BE2C (cell line): ENCODE results near the gene DCDC2C.

Experiments used
- DNase-seq: peaks from one replicate; pipeline ENCODE4 v3.0.0-alpha.2; 2020
- H3K27me3 ChIP-seq: fragments of 250-450 bp; sonication (Bioruptor Pico); 2 replicates; pipeline ENCODE4 v1.5.1; 2020; ENCODE audit warnings: mild to moderate bottlenecking
- H3K36me3 ChIP-seq: fragments of 250-450 bp; sonication (Bioruptor Pico); 2 replicates; pipeline ENCODE4 v1.5.1; 2020; ENCODE audit warnings: mild to moderate bottlenecking
- H3K4me1 ChIP-seq: fragments of 250-450 bp; sonication (Bioruptor Pico); 2 replicates; pipeline ENCODE4 v1.5.1; 2020
- H3K4me3 ChIP-seq: 2 replicates; pipeline ENCODE4 v1.5.1; 2011; ENCODE audit warnings: low read depth, low read length
- H3K9me3 ChIP-seq: fragments of 250-450 bp; sonication (Bioruptor Pico); 2 replicates; pipeline ENCODE4 v1.5.1; 2020
- TF ChIP-seq, protein P1 (sequence below): IDR thresholded peaks from 2 replicates; pipeline ENCODE4 v1.5.1; 2012; ENCODE audit warnings: mild to moderate bottlenecking, low read depth, low read length

Gene DCDC2C

DNA sequence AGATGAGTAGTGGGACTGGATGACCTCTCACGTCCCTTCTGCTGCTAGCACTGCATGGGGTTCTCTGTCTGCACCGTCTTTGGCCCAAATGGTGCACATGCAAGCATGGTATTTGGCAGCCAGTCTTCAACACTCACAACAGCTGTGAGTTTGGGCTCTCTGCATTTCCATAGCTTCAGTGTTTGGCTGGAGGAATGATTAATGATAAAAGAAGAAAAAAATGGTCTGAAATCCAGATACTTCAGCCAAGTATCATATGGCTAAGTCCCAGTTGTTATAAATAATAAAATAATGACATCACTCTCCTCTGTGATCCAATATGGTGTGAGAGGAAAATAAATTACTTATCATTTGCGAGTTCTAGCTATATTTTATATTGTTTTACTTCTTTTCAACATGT lies 173.3 kb downstream of the DCDC2C start:
- no peaks in the 10 kb centered on the region for H3K9me3 ChIP-seq
- no peaks in the 10 kb centered on the region for H3K36me3 ChIP-seq
- peaks cover 6% of the 10 kb centered on the region for H3K27me3 ChIP-seq
- no peak overlapping the region for H3K4me3 ChIP-seq
- H3K4me1 ChIP-seq, result no peaks in the 10 kb centered on the region
- TF ChIP-seq, protein P1, sequence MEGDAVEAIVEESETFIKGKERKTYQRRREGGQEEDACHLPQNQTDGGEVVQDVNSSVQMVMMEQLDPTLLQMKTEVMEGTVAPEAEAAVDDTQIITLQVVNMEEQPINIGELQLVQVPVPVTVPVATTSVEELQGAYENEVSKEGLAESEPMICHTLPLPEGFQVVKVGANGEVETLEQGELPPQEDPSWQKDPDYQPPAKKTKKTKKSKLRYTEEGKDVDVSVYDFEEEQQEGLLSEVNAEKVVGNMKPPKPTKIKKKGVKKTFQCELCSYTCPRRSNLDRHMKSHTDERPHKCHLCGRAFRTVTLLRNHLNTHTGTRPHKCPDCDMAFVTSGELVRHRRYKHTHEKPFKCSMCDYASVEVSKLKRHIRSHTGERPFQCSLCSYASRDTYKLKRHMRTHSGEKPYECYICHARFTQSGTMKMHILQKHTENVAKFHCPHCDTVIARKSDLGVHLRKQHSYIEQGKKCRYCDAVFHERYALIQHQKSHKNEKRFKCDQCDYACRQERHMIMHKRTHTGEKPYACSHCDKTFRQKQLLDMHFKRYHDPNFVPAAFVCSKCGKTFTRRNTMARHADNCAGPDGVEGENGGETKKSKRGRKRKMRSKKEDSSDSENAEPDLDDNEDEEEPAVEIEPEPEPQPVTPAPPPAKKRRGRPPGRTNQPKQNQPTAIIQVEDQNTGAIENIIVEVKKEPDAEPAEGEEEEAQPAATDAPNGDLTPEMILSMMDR, result no peak
- DNase-seq, result no peak

GRCh38 chr2:3885629-3886628 lies 182.6 kb downstream of the DCDC2C start:
- no peaks in the 10 kb centered on the region; the same call in 1 of the 2 replicates for H3K27me3 ChIP-seq
- no peak overlapping the region for H3K4me3 ChIP-seq
- H3K36me3 ChIP-seq, result no peaks in the 10 kb centered on the region
- TF ChIP-seq, protein P1, result no peak
- H3K4me1 ChIP-seq, result no peaks in the 10 kb centered on the region
- no peak for DNase-seq
- no peaks in the 10 kb centered on the region for H3K9me3 ChIP-seq

DNA sequence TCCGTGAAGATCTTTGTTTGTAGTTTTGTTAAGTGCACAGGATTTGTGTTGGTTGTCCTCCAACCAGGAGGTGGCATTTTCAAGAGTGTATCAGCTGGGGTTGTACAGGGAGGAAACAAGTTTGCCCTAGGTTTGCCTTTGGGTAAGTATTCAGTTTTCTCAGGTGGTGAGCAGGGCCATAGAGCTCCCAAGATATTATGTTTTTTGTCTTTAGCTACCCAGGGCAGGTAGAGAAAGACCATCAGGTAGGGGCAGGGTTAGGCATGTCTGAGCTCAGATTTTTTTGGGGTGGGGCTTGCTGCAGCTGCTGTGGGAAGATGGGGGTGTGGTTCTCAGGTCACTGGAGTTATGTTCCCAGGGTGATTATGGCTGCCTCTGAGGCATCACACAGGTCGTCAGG lies 191.6 kb downstream of the DCDC2C start:
- Histone ChIP-seq H3K4me3 (no peak overlapping the region), H3K4me1 (no peaks in the 10 kb centered on the region), H3K9me3 (no peaks in the 10 kb centered on the region), H3K27me3 (no peaks in the 10 kb centered on the region), H3K36me3 (no peaks in the 10 kb centered on the region)
- TF ChIP-seq, protein P1, result no peak
- DNase-seq, result no peak
